HL-60 (cell line): ENCODE results near the gene RAB1B.
A peak's percentile ranks its signal among the peaks of the same experiment; 100 is the strongest.

Experiments used
- DNase-seq, 2 experiments: peaks; one replicate each; pipeline ENCODE4 v3.0.0-alpha.2; 2010 to 2020; ENCODE audit warnings: low read depth in 1 of 2, low spot score in 1 of 2
- H3K27ac ChIP-seq: fragments of 250-450 bp; sonication (Bioruptor Pico); replicated peaks from 2 replicates; pipeline ENCODE4 v1.5.1; 2020; ENCODE audit warnings: mild to moderate bottlenecking, moderate library complexity
- H3K27me3 ChIP-seq: fragments of 250-450 bp; sonication (Bioruptor Pico); 2 replicates; pipeline ENCODE4 v1.5.1; 2021; ENCODE audit warnings: mild to moderate bottlenecking, moderate library complexity; ENCODE audit not compliant: insufficient read depth, poor library complexity, severe bottlenecking
- H3K4me3 ChIP-seq: replicated peaks from 2 replicates; pipeline ENCODE4 v1.5.1; 2011; ENCODE audit warnings: mild to moderate bottlenecking, control low read depth, low read length; ENCODE audit not compliant: insufficient read depth
- CTCF ChIP-seq: IDR thresholded peaks from one replicate; pipeline ENCODE4 v1.5.1; 2011; ENCODE audit warnings: low read length, control low read depth, inconsistent platforms; ENCODE audit not compliant: insufficient read depth
- GABPA ChIP-seq: IDR thresholded peaks from 2 replicates; pipeline ENCODE4 v1.6.1; 2012; ENCODE audit warnings: low read depth
- POLR2AphosphoS5 ChIP-seq: IDR thresholded peaks from 2 replicates; pipeline ENCODE4 v1.6.1; 2012; ENCODE audit warnings: low read depth
- SPI1 ChIP-seq: IDR thresholded peaks from 2 replicates; pipeline ENCODE4 v1.6.1; 2012; ENCODE audit warnings: low read depth, mild to moderate bottlenecking, borderline replicate concordance
- TF ChIP-seq, protein P1 (sequence below): IDR thresholded peaks from 2 replicates; pipeline ENCODE4 v1.6.1; 2012; ENCODE audit warnings: low read depth; ENCODE audit not compliant: insufficient replicate concordance

RAB1B gene

GRCh38 chr11:66285250-66285947 lies 17.0 kb downstream of the RAB1B start:
- H3K27ac ChIP-seq, result no peak overlapping the region
- H3K4me3 ChIP-seq, result no peak overlapping the region
- H3K27me3 ChIP-seq, result no peaks in the 10 kb centered on the region
- DNase-seq, result no peak
- TF ChIP-seq, protein P1, sequence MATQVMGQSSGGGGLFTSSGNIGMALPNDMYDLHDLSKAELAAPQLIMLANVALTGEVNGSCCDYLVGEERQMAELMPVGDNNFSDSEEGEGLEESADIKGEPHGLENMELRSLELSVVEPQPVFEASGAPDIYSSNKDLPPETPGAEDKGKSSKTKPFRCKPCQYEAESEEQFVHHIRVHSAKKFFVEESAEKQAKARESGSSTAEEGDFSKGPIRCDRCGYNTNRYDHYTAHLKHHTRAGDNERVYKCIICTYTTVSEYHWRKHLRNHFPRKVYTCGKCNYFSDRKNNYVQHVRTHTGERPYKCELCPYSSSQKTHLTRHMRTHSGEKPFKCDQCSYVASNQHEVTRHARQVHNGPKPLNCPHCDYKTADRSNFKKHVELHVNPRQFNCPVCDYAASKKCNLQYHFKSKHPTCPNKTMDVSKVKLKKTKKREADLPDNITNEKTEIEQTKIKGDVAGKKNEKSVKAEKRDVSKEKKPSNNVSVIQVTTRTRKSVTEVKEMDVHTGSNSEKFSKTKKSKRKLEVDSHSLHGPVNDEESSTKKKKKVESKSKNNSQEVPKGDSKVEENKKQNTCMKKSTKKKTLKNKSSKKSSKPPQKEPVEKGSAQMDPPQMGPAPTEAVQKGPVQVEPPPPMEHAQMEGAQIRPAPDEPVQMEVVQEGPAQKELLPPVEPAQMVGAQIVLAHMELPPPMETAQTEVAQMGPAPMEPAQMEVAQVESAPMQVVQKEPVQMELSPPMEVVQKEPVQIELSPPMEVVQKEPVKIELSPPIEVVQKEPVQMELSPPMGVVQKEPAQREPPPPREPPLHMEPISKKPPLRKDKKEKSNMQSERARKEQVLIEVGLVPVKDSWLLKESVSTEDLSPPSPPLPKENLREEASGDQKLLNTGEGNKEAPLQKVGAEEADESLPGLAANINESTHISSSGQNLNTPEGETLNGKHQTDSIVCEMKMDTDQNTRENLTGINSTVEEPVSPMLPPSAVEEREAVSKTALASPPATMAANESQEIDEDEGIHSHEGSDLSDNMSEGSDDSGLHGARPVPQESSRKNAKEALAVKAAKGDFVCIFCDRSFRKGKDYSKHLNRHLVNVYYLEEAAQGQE, result no peak
- no peak for TF ChIP-seq CTCF
- TF ChIP-seq GABPA, result no peak
- TF ChIP-seq POLR2AphosphoS5, result no peak
- TF ChIP-seq SPI1, result no peak

DNA sequence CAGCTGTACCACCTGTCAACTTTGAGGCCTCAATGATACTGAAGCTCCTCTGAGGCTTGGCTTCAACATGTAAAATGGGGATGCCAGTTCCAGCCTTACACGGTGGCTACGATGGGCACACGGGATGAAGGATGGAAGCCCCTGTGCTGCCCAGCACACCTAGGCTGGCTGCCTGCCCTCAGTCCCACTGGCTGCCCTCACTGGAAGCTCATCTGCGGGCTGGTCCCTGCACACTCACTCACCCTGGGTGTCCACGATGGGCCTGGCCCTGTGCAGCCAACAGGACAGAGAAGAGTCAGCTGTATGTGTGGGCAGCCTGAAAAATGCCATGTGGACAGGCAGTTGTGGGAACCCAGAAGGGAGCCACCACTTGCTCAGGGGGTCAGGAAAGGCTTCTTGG lies 18.3 kb downstream of the RAB1B start:
- TF ChIP-seq POLR2AphosphoS5 (no peak), SPI1 (no peak), GABPA (no peak)
- H3K4me3 ChIP-seq, result no peak overlapping the region
- peaks cover 6% of the 10 kb centered on the region for H3K27me3 ChIP-seq
- peak overlapping the region; percentile 60; the same call in 1 of the 2 replicates for H3K27ac ChIP-seq
- DNase-seq, result no peak

DNA sequence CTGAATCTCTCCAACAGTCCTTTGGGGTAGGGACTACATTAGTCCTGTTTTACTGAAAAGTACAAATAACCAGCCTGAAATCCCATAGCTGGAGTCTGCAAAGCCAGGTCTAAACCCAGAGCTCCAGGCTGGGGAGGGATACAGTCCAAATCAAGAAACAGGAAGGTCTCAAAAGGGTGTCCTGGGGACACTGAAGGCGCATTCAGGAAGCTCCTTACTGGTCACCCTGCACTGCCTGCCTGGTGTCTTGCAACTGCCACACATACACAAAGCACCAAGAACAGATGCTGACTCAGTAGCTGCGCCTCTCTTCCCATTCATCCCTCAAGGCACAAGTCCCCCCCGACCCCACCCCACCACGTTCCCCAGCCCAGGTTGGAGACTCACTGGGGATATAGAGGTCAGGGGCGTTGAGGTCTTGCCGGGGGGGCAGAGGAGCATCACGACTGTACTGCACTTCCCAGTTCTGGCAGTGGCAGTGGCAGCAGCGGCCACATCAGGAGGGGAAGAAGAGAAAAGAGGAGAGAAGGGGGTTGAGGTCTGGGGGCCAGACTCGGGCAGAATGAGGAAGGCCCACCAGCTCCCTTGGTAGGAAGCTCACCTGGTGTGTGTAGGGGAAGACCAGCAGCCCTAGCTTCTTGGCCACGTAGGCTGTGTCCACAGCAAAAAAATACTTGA lies 18.9 kb downstream of the RAB1B start:
- Histone ChIP-seq H3K4me3 (peak overlapping the region; percentile 90), H3K27ac (peak overlapping the region; percentile 60), H3K27me3 (peaks cover 11% of the 10 kb centered on the region)
- TF ChIP-seq SPI1, result peak; percentile 64; the same call in 1 of the 2 replicates
- TF ChIP-seq CTCF, result no peak
- TF ChIP-seq GABPA, result no peak
- TF ChIP-seq, protein P1, result no peak
- TF ChIP-seq POLR2AphosphoS5, result peak; percentile 22; the same call in 1 of the 2 replicates
- peak in 1 of 2 experiments; percentile 64 for DNase-seq

DNA sequence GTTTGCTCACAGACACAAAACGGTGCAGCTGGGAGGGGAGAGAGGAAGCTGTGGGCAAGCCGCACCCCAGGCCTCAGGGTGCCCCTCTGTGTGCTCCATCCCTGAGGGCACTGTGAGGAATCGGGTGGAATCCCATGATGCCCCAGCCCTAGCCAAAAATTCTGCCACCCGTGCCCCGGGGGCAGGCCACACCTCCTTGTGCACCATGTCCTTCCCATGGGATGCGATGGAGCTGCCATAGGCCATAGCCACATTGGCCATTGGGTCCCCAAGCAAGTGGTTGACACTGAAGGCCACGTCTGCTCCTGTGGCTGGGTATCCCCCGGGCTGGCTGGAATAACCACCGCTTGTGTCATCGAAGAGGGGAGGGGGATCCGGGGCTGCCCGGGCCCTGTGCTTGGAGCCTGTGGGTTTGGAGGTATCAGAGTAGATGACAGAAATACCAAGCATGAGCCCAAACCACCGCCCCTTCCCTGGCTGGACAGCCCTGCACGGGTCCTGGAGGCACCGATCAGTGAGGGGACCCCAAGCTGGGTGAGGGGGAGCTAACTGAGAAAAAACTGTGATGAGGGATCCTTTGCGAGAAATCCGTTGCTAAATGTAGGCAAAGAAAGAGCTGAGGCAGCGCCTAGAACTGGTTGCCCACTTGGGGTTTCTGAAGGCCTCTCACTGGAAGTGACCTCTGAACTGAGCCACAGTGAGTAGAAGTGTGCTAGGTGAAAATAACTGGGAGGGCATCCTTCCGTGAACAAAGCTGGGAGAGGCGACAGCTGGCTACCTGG lies 19.6 kb downstream of the RAB1B start:
- TF ChIP-seq SPI1, result no peak; the same call in 1 of the 2 replicates
- 0 out of 2 replicates have a peak, but pooled peaks have one; percentile 14 for TF ChIP-seq POLR2AphosphoS5
- Histone ChIP-seq H3K4me3 (peak overlapping the region; percentile 90), H3K27ac (peak overlapping the region; percentile 60), H3K27me3 (peaks cover 17% of the 10 kb centered on the region)
- DNase-seq, result peak in 1 of 2 experiments; percentile 12
